Uterus (tissue), 4 donors: ENCODE results near the gene SUPT20H. TPM values are rescaled to one million over a fixed set of nuclear protein-coding genes. Genes with fewer than 3 reads are reported as not detected.

ENCODE experiments used
- DNase-seq, 2 donors: peaks; one replicate each; pipeline ENCODE4 v3.0.0-alpha.2; 2019 to 2020
- H3K27ac ChIP-seq, 2 donors: fragments of 200-600 bp; sonication (generic); 1 replicate in 1 of 2; 2 replicates in 1 of 2; pipeline ENCODE4 v1.5.1; 2016 to 2018
- H3K27me3 ChIP-seq, 2 donors: fragments of 200-600 bp; sonication (generic); one replicate each; pipeline ENCODE4 v1.5.1; 2018 to 2019; ENCODE audit warnings: control low read depth in 1 of 2
- H3K36me3 ChIP-seq, 2 donors: fragments of 200-600 bp; sonication (generic); one replicate each; pipeline ENCODE4 v1.5.1; 2019; ENCODE audit warnings: control low read depth in 1 of 2
- H3K4me1 ChIP-seq, 2 donors: fragments of 200-600 bp; sonication (generic); one replicate each; pipeline ENCODE4 v1.5.1; 2018 to 2019; ENCODE audit warnings: control low read depth in 1 of 2
- H3K4me3 ChIP-seq, 2 donors: fragments of 200-600 bp; sonication (generic); 1 replicate in 1 of 2; 2 replicates in 1 of 2; pipeline ENCODE4 v1.5.1; 2018 to 2019; ENCODE audit warnings: mild to moderate bottlenecking in 1 of 2
- H3K9me3 ChIP-seq, 2 donors: fragments of 200-600 bp; sonication (generic); one replicate each; pipeline ENCODE4 v1.5.1; 2019; ENCODE audit warnings: control low read depth in 1 of 2
- POLR2A ChIP-seq, 2 donors: fragments of 450-650 bp; IDR thresholded peaks; one replicate each; pipeline ENCODE4 v1.6.1; 2016; ENCODE audit warnings: antibody characterized with exemption in 2 of 2, mild to moderate bottlenecking in 1 of 2, moderate library complexity in 1 of 2
- intact Hi-C: fragments of 100-400 bp; cut with DNase I; formaldehyde crosslinking; loops from one replicate; pipeline ENCODE4 v1.15.1; 2023; ENCODE audit warnings: low total_unique reads
- total RNA-seq, 4 donors: library from RNA; depleted of rRNA in 3 of 4; stranded (reverse); fragments of >200 nt in 3 of 4; gene quantifications; one replicate each; pipeline versions ENCODE4 v1.1.0 to v1.2.4, GENCODE V29; 2014 to 2023
- TF ChIP-seq, protein P1 (sequence below), 4 experiments: fragments of 200-600 bp in 2 of 4; fragments of 450-650 bp in 2 of 4; sonication (generic) in 2 of 4; IDR thresholded peaks; one replicate each; pipeline ENCODE4 v1.5.1; 2016 to 2019; ENCODE audit warnings: antibody characterized with exemption in 4 of 4, mild to moderate bottlenecking in 2 of 4, moderate library complexity in 1 of 4
- donor health status: DM: yes; HTN: yes; CAD: no.

The SUPT20H gene
- total RNA-seq, 4 donors from 2014 or later = 39.7 to 119 (median 88.2) TPM

DNA sequence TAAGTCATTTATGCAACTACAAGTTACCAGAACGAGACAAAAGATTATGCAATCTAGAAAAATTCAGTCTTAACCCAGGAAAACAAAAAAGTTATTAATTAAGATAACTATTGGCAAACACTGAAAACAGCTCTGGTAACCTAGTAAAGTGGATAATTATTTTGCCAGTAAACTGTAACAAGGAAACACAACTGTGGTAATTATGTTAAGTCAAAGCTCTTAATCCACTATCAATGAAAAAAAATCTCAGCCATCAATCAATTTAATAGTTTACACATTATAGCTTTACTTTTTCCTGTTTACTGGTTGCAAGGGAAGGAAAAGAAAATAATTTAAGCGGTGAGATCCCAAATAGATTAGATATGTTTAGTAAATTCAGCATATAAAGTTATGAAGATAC lies 47.7 kb downstream of the SUPT20H start:
- Histone ChIP-seq H3K9me3 (no peaks in the 10 kb centered on the region), H3K27ac (no peak overlapping the region), H3K27me3 (no peaks in the 10 kb centered on the region), H3K36me3 (no peaks in the 10 kb centered on the region), H3K4me3 (no peak overlapping the region), H3K4me1 (no peaks in the 10 kb centered on the region)
- intact Hi-C loops = no loop called here
- TF ChIP-seq, protein P1, sequence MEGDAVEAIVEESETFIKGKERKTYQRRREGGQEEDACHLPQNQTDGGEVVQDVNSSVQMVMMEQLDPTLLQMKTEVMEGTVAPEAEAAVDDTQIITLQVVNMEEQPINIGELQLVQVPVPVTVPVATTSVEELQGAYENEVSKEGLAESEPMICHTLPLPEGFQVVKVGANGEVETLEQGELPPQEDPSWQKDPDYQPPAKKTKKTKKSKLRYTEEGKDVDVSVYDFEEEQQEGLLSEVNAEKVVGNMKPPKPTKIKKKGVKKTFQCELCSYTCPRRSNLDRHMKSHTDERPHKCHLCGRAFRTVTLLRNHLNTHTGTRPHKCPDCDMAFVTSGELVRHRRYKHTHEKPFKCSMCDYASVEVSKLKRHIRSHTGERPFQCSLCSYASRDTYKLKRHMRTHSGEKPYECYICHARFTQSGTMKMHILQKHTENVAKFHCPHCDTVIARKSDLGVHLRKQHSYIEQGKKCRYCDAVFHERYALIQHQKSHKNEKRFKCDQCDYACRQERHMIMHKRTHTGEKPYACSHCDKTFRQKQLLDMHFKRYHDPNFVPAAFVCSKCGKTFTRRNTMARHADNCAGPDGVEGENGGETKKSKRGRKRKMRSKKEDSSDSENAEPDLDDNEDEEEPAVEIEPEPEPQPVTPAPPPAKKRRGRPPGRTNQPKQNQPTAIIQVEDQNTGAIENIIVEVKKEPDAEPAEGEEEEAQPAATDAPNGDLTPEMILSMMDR (IDR thresholded peaks at IDR 0.05) = no peak
- TF ChIP-seq POLR2A (IDR thresholded peaks at IDR 0.05) = no peak
- no peak for DNase-seq

DNA sequence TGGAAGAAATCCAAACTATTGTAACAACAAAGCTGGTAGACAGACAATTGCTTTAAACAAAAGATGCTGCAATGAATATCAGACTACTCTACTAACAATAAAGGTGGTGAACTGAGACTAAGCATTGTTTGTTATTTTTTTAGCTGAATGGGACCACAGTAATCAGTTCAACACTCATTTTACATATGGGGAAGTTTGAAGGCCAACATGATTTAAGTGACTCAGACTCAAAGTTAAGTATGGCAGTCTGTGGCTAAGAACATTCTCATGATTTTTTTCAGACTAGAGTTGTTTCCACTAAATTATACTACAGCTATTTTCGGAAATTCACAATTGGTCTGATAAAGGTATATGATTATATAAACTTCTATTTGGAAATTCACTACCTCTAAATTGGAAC lies 48.5 kb downstream of the SUPT20H start:
- H3K4me1 ChIP-seq = no peaks in the 10 kb centered on the region
- no peak overlapping the region for H3K4me3 ChIP-seq
- intact Hi-C loops = no loop called here
- TF ChIP-seq POLR2A (IDR thresholded peaks at IDR 0.05) = no peak
- TF ChIP-seq, protein P1 (IDR thresholded peaks at IDR 0.05) = no peak
- H3K27ac ChIP-seq = no peak overlapping the region
- no peak for DNase-seq
- H3K27me3 ChIP-seq = no peaks in the 10 kb centered on the region
- H3K9me3 ChIP-seq = no peaks in the 10 kb centered on the region
- no peaks in the 10 kb centered on the region for H3K36me3 ChIP-seq

DNA sequence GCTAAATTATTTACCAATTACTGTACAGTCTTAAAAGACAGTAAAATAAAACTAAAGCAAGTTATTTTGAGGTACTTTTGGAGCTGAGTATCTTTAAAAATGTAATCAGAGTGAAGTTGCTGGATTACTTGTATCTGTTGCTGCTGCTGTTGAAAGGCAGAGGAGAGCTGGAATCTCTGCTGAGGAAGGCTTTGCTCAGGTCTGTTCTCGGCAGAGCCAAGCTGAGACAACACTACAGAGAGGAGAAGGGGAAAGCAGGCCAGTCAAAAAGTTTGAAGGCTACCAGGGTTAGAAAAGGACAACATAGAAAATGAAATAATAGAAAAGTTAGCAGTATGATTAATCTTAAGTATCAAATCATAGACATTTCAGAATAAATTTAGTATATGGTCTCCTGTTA lies 49.1 kb downstream of the SUPT20H start:
- H3K27ac ChIP-seq = no peak overlapping the region
- H3K4me1 ChIP-seq = no peaks in the 10 kb centered on the region
- no peak overlapping the region for H3K4me3 ChIP-seq
- no peaks in the 10 kb centered on the region for H3K27me3 ChIP-seq
- no peaks in the 10 kb centered on the region for H3K9me3 ChIP-seq
- DNase-seq = no peak
- H3K36me3 ChIP-seq = no peaks in the 10 kb centered on the region
- TF ChIP-seq POLR2A (IDR thresholded peaks at IDR 0.05) = no peak
- TF ChIP-seq, protein P1 (IDR thresholded peaks at IDR 0.05) = no peak
- intact Hi-C loops = no loop called here

DNA sequence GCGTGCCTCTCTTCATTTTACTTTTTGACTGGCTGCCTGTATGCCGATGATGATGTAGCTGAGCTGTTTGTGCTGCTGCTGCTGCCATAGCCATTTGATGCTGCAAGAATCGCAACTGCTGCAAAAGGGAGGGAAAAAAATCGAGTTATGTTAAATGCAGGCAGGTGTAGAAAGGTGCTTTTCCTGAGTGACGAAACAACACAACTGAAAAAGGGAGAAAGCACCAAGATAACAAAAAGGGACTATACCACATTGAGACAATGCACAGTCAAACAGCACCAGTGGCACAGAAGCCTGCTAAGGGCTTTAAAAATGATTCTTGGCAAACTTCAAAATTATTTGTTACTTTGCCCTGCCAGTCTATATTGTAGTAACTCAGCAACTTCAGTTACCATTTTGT lies 49.8 kb downstream of the SUPT20H start:
- DNase-seq = no peak
- Histone ChIP-seq H3K4me1 (no peaks in the 10 kb centered on the region), H3K36me3 (no peaks in the 10 kb centered on the region), H3K4me3 (no peak overlapping the region), H3K27me3 (no peaks in the 10 kb centered on the region), H3K27ac (no peak overlapping the region), H3K9me3 (no peaks in the 10 kb centered on the region)
- intact Hi-C loops = no loop called here
- TF ChIP-seq, protein P1 (IDR thresholded peaks at IDR 0.05) = no peak
- TF ChIP-seq POLR2A (IDR thresholded peaks at IDR 0.05) = no peak

DNA sequence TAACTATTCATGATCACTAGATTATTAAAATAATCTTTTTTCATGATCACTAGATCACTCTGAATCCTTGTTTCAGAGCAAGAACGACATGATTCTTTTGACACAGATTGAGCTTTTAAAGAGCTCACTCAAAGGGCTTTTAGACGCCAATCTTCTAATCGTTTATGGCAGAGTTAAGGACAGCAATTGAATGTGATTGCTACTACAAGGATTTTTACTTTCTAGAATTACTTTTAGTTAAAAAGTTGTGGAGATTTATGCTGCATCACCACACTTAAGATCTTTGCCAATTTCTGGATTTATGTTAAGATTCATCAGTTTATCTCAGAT lies 57.6 kb downstream of the SUPT20H start:
- no peaks in the 10 kb centered on the region for H3K27me3 ChIP-seq
- no peak overlapping the region for H3K4me3 ChIP-seq
- intact Hi-C loops = no loop called here
- DNase-seq = no peak
- H3K27ac ChIP-seq = no peak overlapping the region
- H3K4me1 ChIP-seq = peaks cover 6 to 8% of the 10 kb centered on the region in 2 donors
- TF ChIP-seq, protein P1 (IDR thresholded peaks at IDR 0.05) = no peak
- TF ChIP-seq POLR2A (IDR thresholded peaks at IDR 0.05) = no peak
- H3K9me3 ChIP-seq = no peaks in the 10 kb centered on the region
- no peaks in the 10 kb centered on the region for H3K36me3 ChIP-seq
